ENCODE data around the gene SCN1B. TPM values are rescaled to one million over a fixed set of nuclear protein-coding genes. Genes with fewer than 3 reads are reported as not detected.

Gene SCN1B
- total and polyA plus RNA-seq, 2 of the 13 experiments (the other 11 are each of a cell fraction or from before 2014, with no cell fraction given): 2.7 to 20.1 TPM

- Histone ChIP-seq H2AFZ (ENCODE audit: low read length) (no peak overlapping the region), H3K4me3 (replicated peaks in 1 of 3; ENCODE audit: insufficient read depth in 1 of 3, low read depth in 2 of 3, low read length in 3 of 3) (no peak overlapping the region), H4K20me1 (ENCODE audit: insufficient read depth, low read length) (no peaks in the 10 kb centered on the region), H3K9ac (ENCODE audit: insufficient read depth, low read depth, low read length) (no peak overlapping the region), H3K4me1 (ENCODE audit: insufficient read depth, low read length) (peaks cover 15% of the 10 kb centered on the region), H3K79me2 (ENCODE audit: insufficient read depth, low read length) (no peaks in the 10 kb centered on the region), H3K9me3 (ENCODE audit: low read length) (peaks cover 11% of the 10 kb centered on the region), H3K36me3 (replicated peaks in 1 of 2; ENCODE audit: control insufficient read depth in 1 of 2, insufficient read depth in 2 of 2, low read length in 2 of 2) (no peaks in the 10 kb centered on the region), H3K4me2 (ENCODE audit: low read depth, low read length) (no peak overlapping the region), H3K27me3 (ENCODE audit: control insufficient read depth in 1 of 2, insufficient read depth in 2 of 2, low read length in 2 of 2) (peaks cover 3 to 15% of the 10 kb centered on the region in 2 experiments), H3K27ac (ENCODE audit: extremely low read length, insufficient read depth, low read length) (no peak overlapping the region)
- ChIA-PET POLR2A (no interaction called here), CTCF (ENCODE audit: low intra/inter-chr PET ratio, low total read pairs) (no interaction called here)
- DNase-seq (ENCODE audit: low spot score): no peak
- intact Hi-C loops (cut with micrococcal nuclease; ENCODE audit: unreplicated experiment) (no loop called here), in situ Hi-C loops (cut with HindIII; ENCODE audit: extremely low pct_ligation_motif_present, low pct_unique_long_range_greater_than_20kb) (loop anchor here (5.0 kb wide), 1 partner anchor 68 kb away; the partner anchor contains the start of genes FXYD1 and LGI4)
- 100% methylated on average over 1 of the region's 1 CpG for WGBS (ENCODE audit: low lambda C conversion rate)
- BruUV-seq (replicated peaks): no TSS peak
- FAIRE-seq: no peak
- ATAC-seq: no peak
- no peak for TF ChIP-seq HIVEP1 (CRISPR knock-in tag; IDR thresholded peaks at IDR 0.05)
- no peak for TF ChIP-seq ETV5 (CRISPR knock-in tag; IDR thresholded peaks at IDR 0.05; ENCODE audit: borderline replicate concordance)
- TF ChIP-seq, protein P1, sequence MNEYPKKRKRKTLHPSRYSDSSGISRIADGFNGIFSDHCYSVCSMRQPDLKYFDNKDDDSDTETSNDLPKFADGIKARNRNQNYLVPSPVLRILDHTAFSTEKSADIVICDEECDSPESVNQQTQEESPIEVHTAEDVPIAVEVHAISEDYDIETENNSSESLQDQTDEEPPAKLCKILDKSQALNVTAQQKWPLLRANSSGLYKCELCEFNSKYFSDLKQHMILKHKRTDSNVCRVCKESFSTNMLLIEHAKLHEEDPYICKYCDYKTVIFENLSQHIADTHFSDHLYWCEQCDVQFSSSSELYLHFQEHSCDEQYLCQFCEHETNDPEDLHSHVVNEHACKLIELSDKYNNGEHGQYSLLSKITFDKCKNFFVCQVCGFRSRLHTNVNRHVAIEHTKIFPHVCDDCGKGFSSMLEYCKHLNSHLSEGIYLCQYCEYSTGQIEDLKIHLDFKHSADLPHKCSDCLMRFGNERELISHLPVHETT (CRISPR knock-in tag; conservative IDR thresholded peaks at IDR 0.05): no peak
- no peak for TF ChIP-seq BHLHE40 (IDR thresholded peaks at IDR 0.05; ENCODE audit: low read length)
Measured at GRCh38 chr19:35069696-35070095, 39.4 kb downstream of the SCN1B start.

- FAIRE-seq (no peak), ATAC-seq (no peak), DNase-seq (ENCODE audit: low spot score) (no peak)
- H3K36me3 ChIP-seq (replicated peaks in 1 of 2; ENCODE audit: control insufficient read depth in 1 of 2, insufficient read depth in 2 of 2, low read length in 2 of 2): no peaks in the 10 kb centered on the region
- peaks cover 5 to 23% of the 10 kb centered on the region in 2 experiments for H3K27me3 ChIP-seq (ENCODE audit: control insufficient read depth in 1 of 2, insufficient read depth in 2 of 2, low read length in 2 of 2)
- no peak overlapping the region for H2AFZ ChIP-seq (ENCODE audit: low read length)
- 28% methylated on average over 3 of the region's 3 CpGs for WGBS (ENCODE audit: low lambda C conversion rate)
- no peaks in the 10 kb centered on the region for H3K79me2 ChIP-seq (ENCODE audit: insufficient read depth, low read length)
- H3K9me3 ChIP-seq (ENCODE audit: low read length): peaks cover 11% of the 10 kb centered on the region
- H3K4me3 ChIP-seq (replicated peaks in 1 of 3; ENCODE audit: insufficient read depth in 1 of 3, low read depth in 2 of 3, low read length in 3 of 3): no peak overlapping the region
- no peak overlapping the region for H3K9ac ChIP-seq (ENCODE audit: insufficient read depth, low read depth, low read length)
- CTCF ChIA-PET (ENCODE audit: low intra/inter-chr PET ratio, low total read pairs): no interaction called here
- intact Hi-C loops (cut with micrococcal nuclease; ENCODE audit: unreplicated experiment) (no loop called here), in situ Hi-C loops (cut with HindIII; ENCODE audit: extremely low pct_ligation_motif_present, low pct_unique_long_range_greater_than_20kb) (no loop called here)
- POLR2A ChIA-PET: no interaction called here
- H3K4me1 ChIP-seq (ENCODE audit: insufficient read depth, low read length): peaks cover 15% of the 10 kb centered on the region
- BruUV-seq (replicated peaks): no TSS peak
- no peak overlapping the region for H3K4me2 ChIP-seq (ENCODE audit: low read depth, low read length)
- H3K27ac ChIP-seq (ENCODE audit: extremely low read length, insufficient read depth, low read length): no peak overlapping the region
- no peaks in the 10 kb centered on the region for H4K20me1 ChIP-seq (ENCODE audit: insufficient read depth, low read length)
- TF ChIP-seq MEF2D (CRISPR knock-in tag; IDR thresholded peaks at IDR 0.05) (no peak), ZNF576 (CRISPR knock-in tag; IDR thresholded peaks at IDR 0.05) (no peak), XRCC5 (optimal IDR thresholded peaks at IDR 0.05; ENCODE audit: low read length) (no peak), ZNF788 (CRISPR knock-in tag; IDR thresholded peaks at IDR 0.05; ENCODE audit: borderline replicate concordance) (no peak), NCOA2 (CRISPR knock-in tag; IDR thresholded peaks at IDR 0.05) (no peak), ZNF773 (CRISPR knock-in tag; IDR thresholded peaks at IDR 0.05; ENCODE audit: borderline replicate concordance) (no peak), ZNF563 (CRISPR knock-in tag; IDR thresholded peaks at IDR 0.05) (no peak), SOX6 (IDR thresholded peaks at IDR 0.05) (no peak), SOX6 (CRISPR knock-in tag; IDR thresholded peaks at IDR 0.05) (no peak), SMAD1 (CRISPR knock-in tag; IDR thresholded peaks at IDR 0.05; ENCODE audit: borderline replicate concordance, low read depth) (no peak), ZNF772 (CRISPR knock-in tag; IDR thresholded peaks at IDR 0.05) (no peak)
- TF ChIP-seq, protein P2, sequence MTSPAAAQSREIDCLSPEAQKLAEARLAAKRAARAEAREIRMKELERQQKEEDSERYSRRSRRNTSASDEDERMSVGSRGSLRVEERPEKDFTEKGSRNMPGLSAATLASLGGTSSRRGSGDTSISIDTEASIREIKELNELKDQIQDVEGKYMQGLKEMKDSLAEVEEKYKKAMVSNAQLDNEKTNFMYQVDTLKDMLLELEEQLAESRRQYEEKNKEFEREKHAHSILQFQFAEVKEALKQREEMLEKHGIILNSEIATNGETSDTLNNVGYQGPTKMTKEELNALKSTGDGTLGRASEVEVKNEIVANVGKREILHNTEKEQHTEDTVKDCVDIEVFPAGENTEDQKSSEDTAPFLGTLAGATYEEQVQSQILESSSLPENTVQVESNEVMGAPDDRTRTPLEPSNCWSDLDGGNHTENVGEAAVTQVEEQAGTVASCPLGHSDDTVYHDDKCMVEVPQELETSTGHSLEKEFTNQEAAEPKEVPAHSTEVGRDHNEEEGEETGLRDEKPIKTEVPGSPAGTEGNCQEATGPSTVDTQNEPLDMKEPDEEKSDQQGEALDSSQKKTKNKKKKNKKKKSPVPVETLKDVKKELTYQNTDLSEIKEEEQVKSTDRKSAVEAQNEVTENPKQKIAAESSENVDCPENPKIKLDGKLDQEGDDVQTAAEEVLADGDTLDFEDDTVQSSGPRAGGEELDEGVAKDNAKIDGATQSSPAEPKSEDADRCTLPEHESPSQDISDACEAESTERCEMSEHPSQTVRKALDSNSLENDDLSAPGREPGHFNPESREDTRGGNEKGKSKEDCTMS (CRISPR knock-in tag; conservative IDR thresholded peaks at IDR 0.05): no peak
Measured at GRCh38 chr19:35070471-35070870, 40.2 kb downstream of the SCN1B start.
